Stomach (tissue), 4 donors: ENCODE data around the gene NFE2L1.
A peak's percentile ranks its signal among the peaks of the same experiment; 100 is the strongest.

Experiments used
- CTCF ChIP-seq, 7 experiments: fragments of 450-650 bp in 4 of 7; fragments of 200-600 bp in 3 of 7; sonication (generic) in 3 of 7; IDR thresholded peaks; one replicate each; pipeline ENCODE4 v1.5.1; 2016 to 2019; ENCODE audit warnings: antibody characterized with exemption in 7 of 7, control low read depth in 2 of 7, mild to moderate bottlenecking in 1 of 7
- EP300 ChIP-seq: sonication (generic); formaldehyde crosslinking; IDR thresholded peaks from one replicate; pipeline ENCODE4 v1.6.1; 2017; ENCODE audit warnings: antibody characterized with exemption
- POLR2AphosphoS5 ChIP-seq, 3 donors: sonication (generic); formaldehyde crosslinking; IDR thresholded peaks; one replicate each; pipeline ENCODE4 v1.6.1; 2016; ENCODE audit warnings: antibody characterized with exemption in 3 of 3

GRCh38 chr17:48011405-48012150, 36.6 kb upstream of the NFE2L1 start:
- no peak for TF ChIP-seq POLR2AphosphoS5 (IDR thresholded peaks at IDR 0.05)
- peak in 1 of 7 experiments; percentile 13 for TF ChIP-seq CTCF (IDR thresholded peaks at IDR 0.05)
- TF ChIP-seq EP300 = no peak
